ENCODE results near the gene CDSN. TPM values are rescaled to one million over a fixed set of nuclear protein-coding genes. Genes with fewer than 3 reads are reported as not detected.

The CDSN gene
- total RNA-seq, 1 donor from 2014 or later = 1.5 TPM

- no peak overlapping the region for H3K4me3 ChIP-seq
- intact Hi-C loops (cut with DNase I) = loop anchor here (5.0 kb wide), 2 partner anchors 57 to 232 kb away; no protein-coding TSS in a partner anchor
Observed at GRCh38 chr6:31135710-31136109, 15.5 kb upstream of the CDSN start.

GRCh38 chr6:31132806-31133205, 12.6 kb upstream of the CDSN start:
- TF ChIP-seq POLR2A (IDR thresholded peaks at IDR 0.05) = no peak
- no peak for TF ChIP-seq POLR2AphosphoS5 (IDR thresholded peaks at IDR 0.05; ENCODE audit: insufficient read depth in 1 of 2, low read depth in 1 of 2)
- TF ChIP-seq CTCF (IDR thresholded peaks at IDR 0.05) = no peak

More at GRCh38 chr6:31135710-31136109, 15.5 kb upstream of the CDSN start:
- H3K27me3 ChIP-seq = no peaks in the 10 kb centered on the region
- TF ChIP-seq POLR2A (IDR thresholded peaks at IDR 0.05) (no peak), CTCF (IDR thresholded peaks at IDR 0.05) (no peak), POLR2AphosphoS5 (IDR thresholded peaks at IDR 0.05; ENCODE audit: insufficient read depth in 1 of 2, low read depth in 1 of 2) (no peak)
- H3K4me1 ChIP-seq = peaks cover 18% of the 10 kb centered on the region
- H3K9me3 ChIP-seq = no peaks in the 10 kb centered on the region
- DNase-seq (ENCODE audit: extremely low spot score in 2 of 2) = no peak
- no peaks in the 10 kb centered on the region for H3K36me3 ChIP-seq
- H3K27ac ChIP-seq = no peak overlapping the region

GRCh38 chr6:31131595-31131994, 11.3 kb upstream of the CDSN start:
- intact Hi-C loops (cut with DNase I) = no loop called here

More at GRCh38 chr6:31132806-31133205, 12.6 kb upstream of the CDSN start:
- Histone ChIP-seq H3K4me3 (no peak overlapping the region), H3K4me1 (peaks cover 8% of the 10 kb centered on the region), H3K27me3 (no peaks in the 10 kb centered on the region), H3K9me3 (no peaks in the 10 kb centered on the region), H3K36me3 (no peaks in the 10 kb centered on the region), H3K27ac (no peak overlapping the region)
- intact Hi-C loops (cut with DNase I) = no loop called here
- DNase-seq (ENCODE audit: extremely low spot score in 2 of 2) = no peak

GRCh38 chr6:31130751-31131150, 10.5 kb upstream of the CDSN start:
- no peaks in the 10 kb centered on the region for H3K36me3 ChIP-seq
- peaks cover 16% of the 10 kb centered on the region for H3K4me1 ChIP-seq
- TF ChIP-seq CTCF (IDR thresholded peaks at IDR 0.05) (no peak), POLR2AphosphoS5 (IDR thresholded peaks at IDR 0.05; ENCODE audit: insufficient read depth in 1 of 2, low read depth in 1 of 2) (no peak), POLR2A (IDR thresholded peaks at IDR 0.05) (no peak)
- no peak overlapping the region for H3K27ac ChIP-seq
- no peaks in the 10 kb centered on the region for H3K27me3 ChIP-seq
- intact Hi-C loops (cut with DNase I) = no loop called here
- no peak overlapping the region for H3K4me3 ChIP-seq
- no peak for DNase-seq (ENCODE audit: extremely low spot score in 2 of 2)
- H3K9me3 ChIP-seq = no peaks in the 10 kb centered on the region

More at GRCh38 chr6:31131595-31131994, 11.3 kb upstream of the CDSN start:
- Histone ChIP-seq H3K27me3 (no peaks in the 10 kb centered on the region), H3K27ac (no peak overlapping the region), H3K4me1 (peaks cover 8% of the 10 kb centered on the region), H3K36me3 (no peaks in the 10 kb centered on the region), H3K9me3 (no peaks in the 10 kb centered on the region), H3K4me3 (no peak overlapping the region)
- TF ChIP-seq CTCF (IDR thresholded peaks at IDR 0.05) (no peak), POLR2A (IDR thresholded peaks at IDR 0.05) (no peak), POLR2AphosphoS5 (IDR thresholded peaks at IDR 0.05; ENCODE audit: insufficient read depth in 1 of 2, low read depth in 1 of 2) (no peak)
- no peak for DNase-seq (ENCODE audit: extremely low spot score in 2 of 2)

- H3K4me3 ChIP-seq = no peak overlapping the region
- H3K27me3 ChIP-seq = no peaks in the 10 kb centered on the region
- intact Hi-C loops (cut with DNase I) = no loop called here
- no peaks in the 10 kb centered on the region for H3K9me3 ChIP-seq
- no peak for DNase-seq (ENCODE audit: extremely low spot score in 2 of 2)
- peaks cover 27% of the 10 kb centered on the region for H3K4me1 ChIP-seq
- no peaks in the 10 kb centered on the region for H3K36me3 ChIP-seq
- TF ChIP-seq POLR2AphosphoS5 (IDR thresholded peaks at IDR 0.05; ENCODE audit: insufficient read depth in 1 of 2, low read depth in 1 of 2) = no peak
- TF ChIP-seq CTCF (IDR thresholded peaks at IDR 0.05) = no peak
- H3K27ac ChIP-seq = no peak overlapping the region
Observed at GRCh38 chr6:31129130-31129529, 8.9 kb upstream of the CDSN start.
